Astrocyte of the spinal cord (primary cell): ENCODE measurements around the gene SPINK9.
A peak's percentile ranks its signal among the peaks of the same experiment; 100 is the strongest.
"Not testable (repeated sequence)": the region's sequence is repeated elsewhere in the genome, so short reads cannot be mapped to it uniquely, and the experiment has no call there.

Source experiments
- DNase-seq: peaks from one replicate; pipeline ENCODE4 v3.0.0; 2011; ENCODE audit warnings: low read depth, low spot score
- H3K4me3 ChIP-seq: 2 replicates; pipeline ENCODE4 v1.5.1; 2011; ENCODE audit warnings: low read depth, mild to moderate bottlenecking, low read length, moderate library complexity
- CTCF ChIP-seq: IDR thresholded peaks from 2 replicates; pipeline ENCODE4 v1.5.1; 2012; ENCODE audit warnings: low read depth, mild to moderate bottlenecking, low read length, inconsistent platforms
- in situ Hi-C: cut with HindIII; loops from 2 replicates; pipeline ENCODE4 v1.10.0; 2017; ENCODE audit warnings: low sequenced_read_pairs

The SPINK9 gene

GRCh38 chr5:148311484-148311883 lies 23.9 kb upstream of the SPINK9 start:
- no peak for DNase-seq
- in situ Hi-C loops, result no loop called here
- no peak overlapping the region for H3K4me3 ChIP-seq
- TF ChIP-seq CTCF, result no peak

DNA sequence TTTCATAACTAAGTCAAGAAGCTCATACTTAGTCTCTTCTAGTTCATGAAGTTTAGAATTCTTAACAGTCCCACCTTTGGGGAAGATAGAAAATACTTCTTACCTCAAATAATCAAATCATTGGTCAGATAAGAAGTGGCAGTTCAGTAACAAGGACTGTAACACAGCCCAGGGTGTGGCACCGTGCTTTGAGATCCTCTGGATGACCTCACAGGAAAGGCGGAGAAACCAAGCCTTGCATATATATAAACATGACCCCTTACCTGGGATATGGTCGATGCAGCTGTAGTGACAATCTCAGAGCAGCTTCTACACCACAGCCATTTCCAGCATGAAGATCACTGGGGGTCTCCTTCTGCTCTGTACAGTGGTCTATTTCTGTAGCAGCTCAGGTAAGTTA lies 23.2 kb upstream of the SPINK9 start, which contains the start of gene SPINK7:
TSS of gene SPINK7 (plus strand) at position 271 of the 400 bp plus-strand sequence. CDS start at position 332, 61 bp downstream.
- TF ChIP-seq CTCF, result no peak
- in situ Hi-C loops, result no loop called here
- no peak within 1 kb of the TSS for H3K4me3 ChIP-seq
- no peak for DNase-seq

DNA sequence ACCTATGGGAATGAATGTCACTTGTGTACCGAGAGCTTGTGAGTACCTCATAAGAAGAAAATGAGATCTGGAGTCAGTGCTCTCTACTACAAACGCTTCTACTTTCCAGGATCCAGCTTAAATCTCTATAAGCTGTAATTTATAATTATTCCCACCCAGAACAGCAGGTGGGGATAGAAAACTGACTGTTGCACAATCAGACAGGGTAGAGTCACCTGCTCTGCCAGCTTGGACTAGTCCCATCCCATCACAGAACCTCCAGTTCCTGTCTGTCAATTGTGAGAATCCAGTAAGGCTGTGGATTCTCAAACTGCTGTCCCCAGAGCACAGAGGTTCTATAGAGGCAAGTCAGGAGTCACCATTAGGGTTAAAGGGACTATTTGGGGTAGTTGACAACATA lies 21.2 kb upstream of the SPINK9 start:
- no peak for DNase-seq
- H3K4me3 ChIP-seq, result no peak overlapping the region
- in situ Hi-C loops, result no loop called here
- TF ChIP-seq CTCF, result no peak

DNA sequence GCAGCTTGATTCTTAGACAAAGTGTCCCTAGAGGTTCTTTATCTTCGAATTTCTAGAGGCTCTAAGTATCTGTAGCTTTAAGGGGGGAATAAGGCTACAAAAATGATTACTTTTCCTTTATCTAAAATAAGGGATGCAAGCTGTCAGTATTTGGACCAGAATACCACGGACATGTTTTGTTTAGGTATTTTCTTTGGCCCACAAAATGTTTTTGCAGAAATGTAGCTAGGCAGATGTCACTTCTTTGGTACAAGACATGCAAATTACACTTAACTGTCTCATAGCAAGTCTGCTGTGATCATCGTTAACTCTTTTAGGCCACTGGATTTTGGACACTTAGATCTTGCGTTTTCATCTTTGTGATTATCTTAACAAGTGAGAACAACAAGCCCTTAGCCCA lies 20.6 kb upstream of the SPINK9 start:
- TF ChIP-seq CTCF, result no peak

DNA sequence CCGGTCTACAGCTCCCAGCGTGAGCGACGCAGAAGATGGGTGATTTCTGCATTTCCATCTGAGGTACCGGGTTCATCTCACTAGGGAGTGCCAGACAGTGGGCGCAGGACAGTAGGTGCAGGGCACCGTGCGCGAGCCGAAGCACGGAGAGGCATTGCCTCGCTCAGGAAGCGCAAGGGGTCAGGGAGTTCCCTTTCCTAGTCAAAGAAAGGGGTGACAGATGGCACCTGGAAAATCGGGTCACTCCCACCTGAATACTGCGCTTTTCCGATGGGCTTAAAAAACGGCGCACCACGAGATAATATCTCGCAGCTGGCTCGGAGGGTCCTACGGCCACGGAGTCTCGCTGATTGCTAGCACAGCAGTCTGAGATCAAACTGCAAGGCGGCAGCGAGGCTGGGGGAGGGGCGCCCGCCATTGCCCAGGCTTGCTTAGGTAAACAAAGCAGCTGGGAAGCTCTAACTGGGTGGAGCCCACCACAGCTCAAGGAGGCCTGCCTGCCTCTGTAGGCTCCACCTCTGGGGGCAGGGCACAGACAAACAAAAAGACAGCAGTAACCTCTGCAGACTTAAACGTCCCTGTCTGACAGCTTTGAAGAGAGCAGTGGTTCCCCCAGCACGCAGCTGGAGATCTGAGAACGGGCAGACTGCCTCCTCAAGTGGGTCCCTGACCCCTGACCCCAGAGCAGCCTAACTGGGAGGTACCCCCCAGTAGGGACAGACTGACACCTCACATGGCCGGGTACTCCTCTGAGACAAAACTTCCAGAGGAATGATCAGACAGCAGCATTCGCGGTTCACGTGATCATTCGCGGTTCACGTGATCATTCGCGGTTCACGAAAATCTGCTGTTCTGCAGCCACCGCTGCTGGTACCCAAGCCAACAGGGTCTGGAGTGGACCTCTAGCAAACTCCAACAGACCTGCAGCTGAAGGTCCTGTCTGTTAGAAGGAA lies 15.1 kb upstream of the SPINK9 start:
- peak overlapping the region; percentile 37 for H3K4me3 ChIP-seq
- in situ Hi-C loops, result not testable (repeated sequence)

More for the DNA sequence above, 20.6 kb upstream of the SPINK9 start:
- H3K4me3 ChIP-seq, result no peak overlapping the region
- DNase-seq, result no peak
- in situ Hi-C loops, result no loop called here

GRCh38 chr5:148333262-148333849 lies 2.0 kb upstream of the SPINK9 start:
- TF ChIP-seq CTCF, result no peak
- DNase-seq, result no peak
- in situ Hi-C loops, result no loop called here
- no peak overlapping the region for H3K4me3 ChIP-seq

More for the DNA sequence above, 15.1 kb upstream of the SPINK9 start:
- DNase-seq, result not testable (repeated sequence)
